H9 (cell line): Measurements from ENCODE around the gene VPS35L. TPM values are rescaled to one million over a fixed set of nuclear protein-coding genes. Genes with fewer than 3 reads are reported as not detected.

ENCODE experiments used
- DNase-seq: peaks from one replicate; pipeline ENCODE4 v3.0.0-alpha.2; 2017
- H2AFZ ChIP-seq: one replicate; pipeline ENCODE4 v1.6.1; 2013; ENCODE audit warnings: mild to moderate bottlenecking, low read length, control low read depth, moderate library complexity
- H2AK5ac ChIP-seq: 2 replicates; pipeline ENCODE4 v1.6.1; 2013; ENCODE audit warnings: low read length, control low read depth, mixed read lengths; ENCODE audit not compliant: insufficient read length
- H2BK120ac ChIP-seq: one replicate; pipeline ENCODE4 v1.6.1; 2013; ENCODE audit warnings: low read depth, mild to moderate bottlenecking, low read length, control low read depth, inconsistent platforms; ENCODE audit not compliant: poor library complexity, severe bottlenecking
- H2BK12ac ChIP-seq: 2 replicates; pipeline ENCODE4 v1.6.1; 2013; ENCODE audit warnings: low read length, control low read depth, mixed read lengths, low read depth; ENCODE audit not compliant: insufficient read length
- H2BK15ac ChIP-seq: 2 replicates; pipeline ENCODE4 v1.6.1; 2013; ENCODE audit warnings: low read depth, low read length, control low read depth
- H2BK20ac ChIP-seq: one replicate; pipeline ENCODE4 v1.6.1; 2013; ENCODE audit warnings: low read depth, mild to moderate bottlenecking, low read length, control low read depth, inconsistent platforms; ENCODE audit not compliant: poor library complexity, severe bottlenecking
- H2BK5ac ChIP-seq: 2 replicates; pipeline ENCODE4 v1.6.1; 2013; ENCODE audit warnings: low read length, control low read depth, mixed read lengths; ENCODE audit not compliant: insufficient read length
- H3K14ac ChIP-seq: 2 replicates; pipeline ENCODE4 v1.6.1; 2013; ENCODE audit warnings: low read length, control low read depth; ENCODE audit not compliant: insufficient read depth
- H3K18ac ChIP-seq: 2 replicates; pipeline ENCODE4 v1.6.1; 2013; ENCODE audit warnings: low read depth, mild to moderate bottlenecking, mixed read lengths, low read length, control low read depth; ENCODE audit not compliant: insufficient read length
- H3K23ac ChIP-seq: 2 replicates; pipeline ENCODE4 v1.6.1; 2013; ENCODE audit warnings: low read length, control low read depth, mixed read lengths, low read depth; ENCODE audit not compliant: insufficient read length
- H3K23me2 ChIP-seq: 2 replicates; pipeline ENCODE4 v1.6.1; 2013; ENCODE audit warnings: low read depth, mild to moderate bottlenecking, mixed read lengths, low read length, control low read depth; ENCODE audit not compliant: insufficient read length, poor library complexity, severe bottlenecking
- H3K27ac ChIP-seq: 2 replicates; pipeline ENCODE4 v1.5.1; 2013; ENCODE audit warnings: low read length, control low read depth, mixed read lengths, low read depth; ENCODE audit not compliant: insufficient read length
- H3K27me3 ChIP-seq: 2 replicates; pipeline ENCODE4 v1.6.1; 2013; ENCODE audit warnings: low read length, control low read depth, inconsistent platforms; ENCODE audit not compliant: insufficient read depth
- H3K4ac ChIP-seq: 2 replicates; pipeline ENCODE4 v1.6.1; 2013; ENCODE audit warnings: low read depth, mild to moderate bottlenecking, control low read depth, inconsistent platforms, low read length, moderate library complexity
- H3K4me1 ChIP-seq: 2 replicates; pipeline ENCODE4 v1.6.1; 2013; ENCODE audit warnings: low read length, control low read depth, inconsistent platforms; ENCODE audit not compliant: insufficient read depth
- H3K4me2 ChIP-seq: 2 replicates; pipeline ENCODE4 v1.6.1; 2013; ENCODE audit warnings: low read length, control low read depth, mixed read lengths; ENCODE audit not compliant: insufficient read length, insufficient read depth
- H3K56ac ChIP-seq: 2 replicates; pipeline ENCODE4 v1.6.1; 2013; ENCODE audit warnings: low read depth, mild to moderate bottlenecking, mixed read lengths, low read length, control low read depth; ENCODE audit not compliant: insufficient read length
- H3K79me1 ChIP-seq: 2 replicates; pipeline ENCODE4 v1.6.1; 2013; ENCODE audit warnings: low read depth, mild to moderate bottlenecking, moderate library complexity, low read length, control low read depth, inconsistent platforms; ENCODE audit not compliant: insufficient read depth, poor library complexity, severe bottlenecking
- H3K79me2 ChIP-seq: 2 replicates; pipeline ENCODE4 v1.6.1; 2013; ENCODE audit warnings: low read length, control low read depth, inconsistent platforms; ENCODE audit not compliant: insufficient read depth
- H3K9ac ChIP-seq: 2 replicates; pipeline ENCODE4 v1.6.1; 2013; ENCODE audit warnings: low read length, control low read depth, mixed read lengths; ENCODE audit not compliant: insufficient read length; ENCODE audit errors: extremely low read depth
- H3K9me3 ChIP-seq: one replicate; pipeline ENCODE4 v1.6.1; 2013; ENCODE audit warnings: low read depth, low read length, inconsistent platforms; ENCODE audit not compliant: control insufficient read depth
- H3T11ph ChIP-seq: one replicate; pipeline ENCODE4 v1.6.1; 2013; ENCODE audit warnings: mild to moderate bottlenecking, low read length, control low read depth, inconsistent platforms
- H4K20me1 ChIP-seq: one replicate; pipeline ENCODE4 v1.6.1; 2013; ENCODE audit not compliant: control insufficient read depth, insufficient read length, insufficient read depth
- H4K5ac ChIP-seq: 2 replicates; pipeline ENCODE4 v1.6.1; 2013; ENCODE audit warnings: low read depth, mild to moderate bottlenecking, mixed read lengths, low read length, control low read depth; ENCODE audit not compliant: insufficient read length
- H4K8ac ChIP-seq: replicated peaks from 2 replicates; pipeline ENCODE4 v1.6.1; 2013; ENCODE audit warnings: low read length, control low read depth, mixed read lengths, low read depth; ENCODE audit not compliant: insufficient read length
- H4K91ac ChIP-seq: 2 replicates; pipeline ENCODE4 v1.6.1; 2013; ENCODE audit warnings: low read depth, mild to moderate bottlenecking, moderate library complexity, mixed read lengths, low read length, control low read depth; ENCODE audit not compliant: insufficient read length
- H3K27ac Mint-ChIP-seq, 3 experiments: 2 replicates in 2 of 3; 3 replicates in 1 of 3; pipeline ENCODE4 v1.8.0; 2020 to 2021; ENCODE audit warnings: mixed read lengths in 3 of 3, mild to moderate bottlenecking in 1 of 3, moderate library complexity in 1 of 3
- H3K27me3 Mint-ChIP-seq: 2 replicates; pipeline ENCODE4 v1.8.0; 2021; ENCODE audit warnings: low read depth, mild to moderate bottlenecking, moderate library complexity, mixed read lengths
- H3K36me3 Mint-ChIP-seq, 3 experiments: 2 replicates in 2 of 3; 3 replicates in 1 of 3; pipeline ENCODE4 v1.8.0; 2020 to 2021; ENCODE audit warnings: low read depth in 3 of 3, mixed read lengths in 3 of 3; ENCODE audit not compliant: insufficient read depth in 1 of 3
- H3K4me1 Mint-ChIP-seq, 2 experiments: 2 replicates each; pipeline ENCODE4 v1.8.0; 2020; ENCODE audit warnings: mixed read lengths in 2 of 2
- H3K4me3 Mint-ChIP-seq, 2 experiments: 2 replicates in 1 of 2; 3 replicates in 1 of 2; pipeline ENCODE4 v1.8.0; 2020 to 2021; ENCODE audit warnings: mild to moderate bottlenecking in 2 of 2, mixed read lengths in 2 of 2, moderate library complexity in 1 of 2
- H3K9me3 Mint-ChIP-seq, 2 experiments: 2 replicates in 1 of 2; 3 replicates in 1 of 2; pipeline ENCODE4 v1.8.0; 2020; ENCODE audit warnings: mild to moderate bottlenecking in 2 of 2, mixed read lengths in 2 of 2, moderate library complexity in 1 of 2
- CTCF ChIP-seq: fragments of 200-600 bp; sonication (generic); conservative IDR thresholded peaks from 3 replicates; pipeline ENCODE4 v1.8.0; 2021; ENCODE audit warnings: antibody characterized with exemption, mild to moderate bottlenecking
- WGBS: extraction: QIAGEN DNeasy Blood & Tissue Kit; methylation state at CpG from one replicate; pipeline ENCODE4 v1.1.7; 2013; ENCODE audit warnings: missing lambda C conversion rate, low lambda C conversion rate, mixed read lengths; ENCODE audit not compliant: insufficient read length; ENCODE audit errors: extremely low coverage; 5-methylcytosine and 5-hydroxymethylcytosine counted together
- total RNA-seq: library from RNA; stranded (reverse); gene quantifications from 2 replicates; pipeline ENCODE4 v1.2.1, GENCODE V29; 2021

The VPS35L gene
- total RNA-seq, 1 experiment from 2014 or later: 58.4 TPM

GRCh38 chr16:19616241-19616640, 60.7 kb downstream of the VPS35L start:
- H3K4ac ChIP-seq: no peak overlapping the region
- DNase-seq: no peak
- no peak overlapping the region for H3K14ac ChIP-seq
- TF ChIP-seq CTCF: no peak
- no peaks in the 10 kb centered on the region for H3K27me3 ChIP-seq
- WGBS: no CpG with 5 or more reads among the region's 6 CpGs
- no peaks in the 10 kb centered on the region for H3K4me1 ChIP-seq
- no peaks in the 10 kb centered on the region for H3K79me2 ChIP-seq
- H3K27ac ChIP-seq: no peak overlapping the region
- H2AFZ ChIP-seq: no peak overlapping the region
- H3K4me1 Mint-ChIP-seq: no peaks in the 10 kb centered on the region
- H3K9me3 Mint-ChIP-seq: no peaks in the 10 kb centered on the region
- H2BK120ac ChIP-seq: no peak overlapping the region
- H3K4me2 ChIP-seq: no peak overlapping the region
- H3K23ac ChIP-seq: no peak overlapping the region
- no peak overlapping the region for H3K56ac ChIP-seq
- H4K5ac ChIP-seq: no peak overlapping the region
- H3K23me2 ChIP-seq: no peaks in the 10 kb centered on the region
- no peak overlapping the region for H2BK5ac ChIP-seq
- no peak overlapping the region for H2AK5ac ChIP-seq
- no peak overlapping the region for H3T11ph ChIP-seq
- H4K8ac ChIP-seq: no peak overlapping the region
- no peak overlapping the region for H2BK20ac ChIP-seq
- no peak overlapping the region for H2BK12ac ChIP-seq
- H3K27me3 Mint-ChIP-seq: no peaks in the 10 kb centered on the region
- H3K79me1 ChIP-seq: no peaks in the 10 kb centered on the region
- no peaks in the 10 kb centered on the region for H4K20me1 ChIP-seq
- no peak overlapping the region for H4K91ac ChIP-seq
- H2BK15ac ChIP-seq: no peak overlapping the region
- no peak overlapping the region for H3K27ac Mint-ChIP-seq
- no peak overlapping the region for H3K9ac ChIP-seq
- H3K4me3 Mint-ChIP-seq: no peak overlapping the region
- H3K18ac ChIP-seq: no peak overlapping the region
- H3K9me3 ChIP-seq: no peaks in the 10 kb centered on the region
- H3K36me3 Mint-ChIP-seq: peaks cover 2 to 14% (median 13%) of the 10 kb centered on the region in 3 experiments; a peak in 6 of 7 replicates
